SK-N-MC (cell line): Measurements from ENCODE around the gene HS2ST1.
"Not testable (repeated sequence)": the region's sequence is repeated elsewhere in the genome, so short reads cannot be mapped to it uniquely, and the experiment has no call there.

Source experiments
- DNase-seq: peaks from one replicate; pipeline ENCODE4 v3.0.0-alpha.2; 2011; ENCODE audit warnings: low read depth, low spot score
- H3K27ac ChIP-seq: fragments of 200-600 bp; sonication (generic); 2 replicates; pipeline ENCODE4 v1.5.1; 2016; ENCODE audit warnings: mixed run types
- H3K36me3 ChIP-seq: fragments of 200-600 bp; sonication (generic); 2 replicates; pipeline ENCODE4 v1.6.1; 2017; ENCODE audit warnings: antibody characterized with exemption, low read length, mixed read lengths; ENCODE audit not compliant: insufficient read depth
- H3K4me3 ChIP-seq: fragments of 200-600 bp; sonication (generic); 2 replicates; pipeline ENCODE4 v1.5.1; 2016
- H3K9ac ChIP-seq: fragments of 200-600 bp; sonication (generic); 2 replicates; pipeline ENCODE4 v1.8.0; 2017; ENCODE audit warnings: mixed run types, mixed read lengths; ENCODE audit not compliant: insufficient read length
- H3K9me3 ChIP-seq: fragments of 200-600 bp; sonication (generic); 2 replicates; pipeline ENCODE4 v1.6.1; 2017; ENCODE audit warnings: low read depth, mild to moderate bottlenecking, antibody characterized with exemption, low read length, moderate library complexity, mixed read lengths
- EZH2 ChIP-seq: fragments of 200-600 bp; sonication (generic); IDR thresholded peaks from one replicate; pipeline ENCODE4 v1.6.1; 2017; ENCODE audit warnings: antibody characterized with exemption
- FOXP2 ChIP-seq: optimal IDR thresholded peaks from 2 replicates; pipeline ENCODE3; 2011; ENCODE audit warnings: mild to moderate bottlenecking, moderate library complexity; ENCODE audit not compliant: insufficient read depth; ENCODE audit errors: extremely low read length, control extremely low read depth
- POLR2AphosphoS5 ChIP-seq: IDR thresholded peaks from 2 replicates; pipeline ENCODE4 v1.6.1; 2012; ENCODE audit warnings: mild to moderate bottlenecking, low read depth, low read length, borderline replicate concordance

HS2ST1 gene

DNA sequence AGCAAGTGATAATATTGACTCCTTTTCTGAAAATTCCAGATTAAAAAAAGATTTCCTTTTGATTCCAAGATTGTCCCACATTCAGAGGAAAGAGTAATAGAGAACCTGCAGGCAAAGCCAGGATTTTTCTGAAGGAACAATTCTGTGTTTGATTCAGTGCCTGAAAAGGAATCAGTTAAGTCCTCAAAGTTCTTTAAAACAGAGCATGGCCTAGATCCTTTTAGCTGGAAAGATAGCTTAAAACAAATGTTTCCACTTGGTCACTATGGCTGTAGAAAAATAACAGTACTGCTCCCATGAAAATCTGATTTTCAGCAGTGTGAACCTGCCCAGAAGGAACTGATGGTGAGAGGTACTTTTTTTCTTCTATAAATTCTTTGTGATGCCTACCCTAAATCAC is 41.8 kb downstream of the HS2ST1 start:
- no peak for TF ChIP-seq EZH2
- TF ChIP-seq FOXP2 = no peak
- TF ChIP-seq POLR2AphosphoS5 = no peak
- Histone ChIP-seq H3K4me3 (no peak overlapping the region), H3K9ac (no peak overlapping the region), H3K27ac (no peak overlapping the region), H3K9me3 (no peaks in the 10 kb centered on the region), H3K36me3 (no peaks in the 10 kb centered on the region)
- no peak for DNase-seq

DNA sequence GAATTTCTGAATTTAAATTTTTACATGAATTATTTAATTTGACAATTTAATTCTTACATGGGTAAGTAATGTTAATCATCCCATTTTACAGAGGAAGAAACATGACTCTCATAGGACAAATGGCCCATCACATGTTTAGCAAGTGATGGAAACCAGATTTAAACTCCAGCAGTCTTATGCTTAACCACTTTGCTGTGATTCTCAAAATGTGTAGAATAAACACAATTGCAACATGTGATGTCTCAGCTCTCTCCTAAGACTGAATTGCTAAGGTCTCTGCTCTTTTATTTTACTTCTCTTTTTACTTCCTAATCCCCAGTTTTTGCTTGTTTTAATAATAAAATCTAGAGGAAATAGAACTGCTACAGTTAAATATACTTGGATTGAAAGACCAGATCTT is 42.8 kb downstream of the HS2ST1 start:
- Histone ChIP-seq H3K9ac (no peak overlapping the region), H3K36me3 (no peaks in the 10 kb centered on the region), H3K9me3 (no peaks in the 10 kb centered on the region), H3K4me3 (no peak overlapping the region), H3K27ac (no peak overlapping the region)
- DNase-seq = no peak
- TF ChIP-seq POLR2AphosphoS5 = no peak

DNA sequence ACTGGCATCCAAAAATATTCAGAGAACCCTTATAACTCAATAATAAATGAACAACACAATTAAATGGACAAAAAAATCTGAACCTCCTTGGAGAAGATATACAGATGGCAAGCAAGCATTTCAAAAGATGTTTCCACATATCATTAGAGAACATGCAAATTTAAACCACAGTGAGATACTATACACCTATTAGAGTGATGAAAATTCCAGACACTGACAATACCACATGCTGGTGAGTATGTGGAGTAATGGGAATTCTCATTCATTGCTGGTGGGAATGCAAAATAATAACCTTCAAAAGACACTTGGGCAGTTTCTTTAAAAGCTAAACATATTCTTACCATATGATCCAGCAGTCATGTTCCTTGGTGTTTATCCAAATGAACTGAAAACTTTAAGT is 46.1 kb downstream of the HS2ST1 start:
- no peak overlapping the region for H3K9ac ChIP-seq
- no peaks in the 10 kb centered on the region for H3K9me3 ChIP-seq
- no peaks in the 10 kb centered on the region for H3K36me3 ChIP-seq
- no peak overlapping the region for H3K27ac ChIP-seq
- TF ChIP-seq EZH2 (no peak), POLR2AphosphoS5 (no peak), FOXP2 (no peak)
- DNase-seq = no peak
- H3K4me3 ChIP-seq = no peak overlapping the region

DNA sequence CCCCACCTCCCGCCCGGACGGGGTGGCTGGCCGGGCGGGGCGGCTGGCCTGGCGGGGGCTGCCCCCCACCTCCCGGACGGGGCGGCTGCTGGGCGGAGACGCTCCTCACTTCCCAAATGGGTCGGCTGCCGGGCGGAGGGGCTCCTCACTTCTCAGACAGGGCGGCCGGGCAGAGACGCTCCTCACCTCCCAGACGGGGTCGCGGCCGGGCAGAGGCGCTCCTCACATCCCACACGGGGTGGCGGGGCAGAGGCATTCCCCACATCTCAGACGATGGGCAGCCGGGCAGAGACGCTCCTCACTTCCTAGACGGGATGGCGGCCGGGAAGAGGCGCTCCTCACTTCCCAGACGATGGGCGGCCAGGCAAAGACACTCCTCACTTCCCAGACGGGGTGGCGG is 49.4 kb downstream of the HS2ST1 start:
- not testable (repeated sequence) for H3K9ac ChIP-seq, H3K4me3 ChIP-seq, H3K27ac ChIP-seq, DNase-seq, H3K9me3 ChIP-seq, H3K36me3 ChIP-seq

DNA sequence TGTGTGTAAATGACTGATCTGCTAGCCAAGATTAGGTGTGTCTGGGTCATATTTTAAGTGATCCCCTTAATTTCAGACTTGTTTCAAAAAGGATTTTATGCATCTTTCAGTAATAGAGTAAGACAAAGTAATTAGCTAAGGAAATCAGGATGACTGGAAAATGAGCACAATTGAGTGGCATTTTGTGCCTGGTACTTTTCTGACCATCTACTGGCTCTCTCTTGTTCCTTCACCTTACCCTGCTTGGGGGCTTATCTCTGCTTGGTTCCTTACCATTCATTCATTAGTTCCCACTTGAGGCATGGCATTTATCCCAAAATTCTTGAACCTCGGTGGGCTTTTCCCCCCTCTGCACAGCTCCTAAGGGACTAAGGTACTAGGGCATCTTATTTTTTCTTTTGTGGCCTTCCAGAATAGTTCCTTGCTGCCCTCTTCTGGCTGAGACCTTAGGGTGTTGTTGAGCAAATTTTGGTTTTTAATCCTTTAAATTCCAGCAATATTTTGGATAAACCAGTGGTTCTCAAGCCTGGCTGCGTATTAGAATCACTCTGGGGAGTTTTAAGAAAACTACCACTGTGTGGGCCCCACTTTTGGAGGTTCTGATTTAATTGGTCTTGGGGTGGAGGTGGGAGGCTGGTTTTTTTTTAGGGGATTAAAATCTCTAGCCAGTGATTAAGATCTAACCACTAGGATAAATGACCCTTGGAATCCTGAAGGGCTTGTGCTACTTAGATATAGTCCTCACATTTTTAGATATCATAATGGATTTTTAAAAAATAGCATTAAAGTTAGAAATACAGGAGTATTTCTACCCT is 50.8 kb downstream of the HS2ST1 start:
- TF ChIP-seq POLR2AphosphoS5 = no peak
- TF ChIP-seq EZH2 = no peak
- no peak for TF ChIP-seq FOXP2
- no peaks in the 10 kb centered on the region for H3K9me3 ChIP-seq

DNA sequence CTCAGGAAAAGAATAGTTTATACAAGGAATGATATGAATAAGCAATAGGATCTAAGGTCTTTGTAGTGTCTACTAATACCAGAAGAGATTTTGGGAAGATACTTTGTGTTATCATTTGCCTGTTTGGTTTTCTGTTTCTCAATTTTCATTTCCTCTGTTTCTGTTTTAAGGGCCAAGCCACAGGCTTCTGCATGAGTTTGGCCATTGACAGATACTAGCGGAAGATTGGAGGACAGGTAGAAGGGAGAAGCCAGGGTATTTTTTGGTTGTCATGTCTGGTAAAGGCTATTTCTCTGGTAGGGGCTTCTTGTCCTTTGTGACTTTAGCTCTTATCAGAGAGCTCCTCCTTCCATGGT is 51.4 kb downstream of the HS2ST1 start:
- TF ChIP-seq FOXP2 (no peak), POLR2AphosphoS5 (no peak), EZH2 (no peak)
- Histone ChIP-seq H3K36me3 (no peaks in the 10 kb centered on the region), H3K4me3 (no peak overlapping the region), H3K9ac (no peak overlapping the region), H3K9me3 (no peaks in the 10 kb centered on the region), H3K27ac (no peak overlapping the region)
- no peak for DNase-seq

More for the DNA sequence above, 50.8 kb downstream of the HS2ST1 start:
- DNase-seq = no peak
- Histone ChIP-seq H3K4me3 (no peak overlapping the region), H3K9ac (no peak overlapping the region), H3K36me3 (no peaks in the 10 kb centered on the region), H3K27ac (no peak overlapping the region)

DNA sequence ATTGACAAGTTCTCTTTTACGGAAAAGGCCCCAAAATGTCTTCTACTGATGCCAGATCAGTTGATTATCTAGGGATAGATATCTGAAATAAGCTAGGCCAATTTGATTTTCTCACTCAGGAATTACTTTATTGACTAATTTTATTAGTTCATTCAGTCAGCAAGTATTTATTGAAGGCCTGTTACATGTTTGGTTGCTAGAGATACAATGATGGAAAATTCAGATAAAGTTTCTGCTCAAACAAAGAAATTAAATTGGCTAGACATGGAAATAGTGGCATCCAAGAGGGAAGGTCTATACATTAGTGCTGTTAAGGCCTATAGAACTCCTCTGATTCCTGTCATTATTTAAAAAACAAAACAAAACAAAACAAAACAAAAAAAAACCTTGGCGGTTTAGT is 56.5 kb downstream of the HS2ST1 start:
- H3K4me3 ChIP-seq = no peak overlapping the region
- TF ChIP-seq EZH2 (no peak), POLR2AphosphoS5 (no peak), FOXP2 (no peak)
- H3K36me3 ChIP-seq = no peaks in the 10 kb centered on the region
- H3K27ac ChIP-seq = no peak overlapping the region
- no peak for DNase-seq
- no peaks in the 10 kb centered on the region for H3K9me3 ChIP-seq
- no peak overlapping the region for H3K9ac ChIP-seq

DNA sequence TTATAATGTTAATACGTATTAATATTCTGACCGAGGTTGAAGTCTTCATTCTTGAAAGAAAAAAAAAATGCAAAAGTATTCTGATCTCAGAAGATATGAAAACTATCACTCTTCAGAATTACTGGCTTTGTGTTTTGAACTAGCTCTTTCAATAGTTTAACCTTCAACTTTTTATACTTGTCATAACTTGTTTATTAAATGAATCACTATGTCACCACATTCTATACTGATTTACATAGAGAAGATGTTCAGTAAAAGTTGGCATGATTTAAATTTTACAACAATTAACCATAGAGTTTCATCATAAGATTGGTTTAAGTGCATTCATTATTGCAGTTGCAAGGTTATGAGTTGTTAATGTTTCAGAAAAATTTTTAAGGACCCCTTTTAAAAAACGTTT is 57.3 kb downstream of the HS2ST1 start:
- Histone ChIP-seq H3K9me3 (no peaks in the 10 kb centered on the region), H3K9ac (no peak overlapping the region), H3K27ac (no peak overlapping the region), H3K36me3 (no peaks in the 10 kb centered on the region), H3K4me3 (no peak overlapping the region)
- no peak for DNase-seq
- TF ChIP-seq EZH2 = no peak

DNA sequence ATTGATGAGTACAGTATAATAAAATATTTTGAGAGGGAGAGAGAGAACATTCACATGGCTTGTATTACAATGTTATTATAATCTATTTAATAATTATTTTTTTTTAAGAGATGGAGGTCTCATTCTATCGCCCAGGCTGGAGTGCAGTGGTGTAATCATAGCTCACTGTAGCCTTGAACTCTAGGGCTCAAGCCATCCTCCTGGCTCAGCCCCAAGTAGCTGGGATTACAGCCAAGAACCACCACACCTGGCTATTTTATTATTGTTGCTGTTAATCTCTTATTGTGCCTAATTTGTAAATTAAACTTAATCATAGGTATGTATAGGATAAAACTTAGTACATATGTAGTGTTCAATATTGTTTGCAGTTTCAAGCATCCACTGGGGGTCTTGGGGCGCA is 57.8 kb downstream of the HS2ST1 start:
- no peak for TF ChIP-seq EZH2
- TF ChIP-seq POLR2AphosphoS5 = no peak
- no peak for DNase-seq
- H3K27ac ChIP-seq = no peak overlapping the region
- no peaks in the 10 kb centered on the region for H3K36me3 ChIP-seq
- H3K4me3 ChIP-seq = no peak overlapping the region
- H3K9me3 ChIP-seq = no peaks in the 10 kb centered on the region
- no peak overlapping the region for H3K9ac ChIP-seq
